SK-N-SH (cell line): Measurements from ENCODE around the gene C1RL. TPM values are rescaled to one million over a fixed set of nuclear protein-coding genes. Genes with fewer than 3 reads are reported as not detected.

Source experiments
- CTCF ChIA-PET: fragments of 300-600, 350-600 bp; formaldehyde crosslinking; extraction: SDS; loops from one replicate; lab custom pipeline; 2021; lab: Yijun Ruan, JAX
- POLR2A ChIA-PET: fragments of 350-600 bp; sonication (Branson Sonifier 250); formaldehyde crosslinking; extraction: SDS; loops from one replicate; lab custom pipeline; 2020; ENCODE audit warnings: antibody characterized with exemption, inconsistent platforms; lab: Yijun Ruan, JAX
- DNase-seq: peaks from one replicate; pipeline ENCODE4 v3.0.0; 2012
- H2AFZ ChIP-seq: fragments of 200-600 bp; sonication (generic); 2 replicates; pipeline ENCODE4 v1.8.1; 2016; ENCODE audit warnings: antibody characterized with exemption, mild to moderate bottlenecking, low read depth
- H3F3A ChIP-seq: fragments of 200-600 bp; sonication (generic); replicated peaks from 2 replicates; pipeline ENCODE3; 2016; ENCODE audit warnings: antibody characterized with exemption, mild to moderate bottlenecking; ENCODE audit not compliant: insufficient read depth
- H3K27ac ChIP-seq, 2 experiments: fragments of 200-500 bp in 1 of 2; fragments of 200-600 bp in 1 of 2; sonication (Bioruptor generic) in 1 of 2; sonication (generic), shearing (Covaris generic) in 1 of 2; 2 replicates each; pipeline versions ENCODE4 v1.5.1 to v1.6.1; 2014 to 2016; ENCODE audit warnings: low read depth in 2 of 2, inconsistent platforms in 1 of 2, low read length in 1 of 2, mild to moderate bottlenecking in 1 of 2, mixed read lengths in 1 of 2
- H3K27me3 ChIP-seq: fragments of 200-600 bp; sonication (generic), shearing (Covaris generic); 2 replicates; pipeline ENCODE4 v1.6.1; 2016; ENCODE audit warnings: mixed run types; ENCODE audit not compliant: insufficient read depth
- H3K36me3 ChIP-seq, 2 experiments: fragments of 200-500 bp in 1 of 2; fragments of 200-600 bp in 1 of 2; sonication (Bioruptor generic) in 1 of 2; sonication (generic) in 1 of 2; replicated peaks in 1 of 2; 2 replicates each; pipeline versions ENCODE3 to v1.5.1; 2014 to 2016; ENCODE audit warnings: low read length in 1 of 2, mild to moderate bottlenecking in 1 of 2; ENCODE audit not compliant: insufficient read depth in 2 of 2, control insufficient read depth in 1 of 2
- H3K4me1 ChIP-seq, 2 experiments: fragments of 200-500 bp in 1 of 2; fragments of 200-600 bp in 1 of 2; sonication (Bioruptor generic) in 1 of 2; sonication (generic), shearing (Covaris generic) in 1 of 2; 2 replicates each; pipeline versions ENCODE4 v1.5.1 to v1.6.1; 2014 to 2016; ENCODE audit warnings: low read depth in 1 of 2, low read length in 1 of 2, mixed run types in 1 of 2; ENCODE audit not compliant: insufficient read depth in 2 of 2, control insufficient read depth in 1 of 2
- H3K4me2 ChIP-seq: fragments of 200-600 bp; sonication (generic), shearing (Covaris generic); 2 replicates; pipeline ENCODE4 v1.6.1; 2017; ENCODE audit warnings: mixed run types
- H3K4me3 ChIP-seq, 2 experiments: fragments of 200-500 bp in 1 of 2; fragments of 200-600 bp in 1 of 2; sonication (Bioruptor generic) in 1 of 2; sonication (generic), shearing (Covaris generic) in 1 of 2; 2 replicates each; pipeline versions ENCODE4 v1.5.1 to v1.8.1; 2014 to 2016; ENCODE audit warnings: low read depth in 2 of 2, inconsistent platforms in 1 of 2, low read length in 1 of 2, mild to moderate bottlenecking in 1 of 2, mixed read lengths in 1 of 2, moderate library complexity in 1 of 2
- H3K79me2 ChIP-seq: fragments of 200-600 bp; sonication (generic); 2 replicates; pipeline ENCODE4 v1.8.1; 2017; ENCODE audit warnings: mild to moderate bottlenecking; ENCODE audit not compliant: insufficient read depth
- H3K9ac ChIP-seq: fragments of 200-600 bp; sonication (generic); 2 replicates; pipeline ENCODE4 v1.6.1; 2017; ENCODE audit warnings: mixed run types
- H3K9me2 ChIP-seq: fragments of 200-600 bp; sonication (generic); 2 replicates; pipeline ENCODE4 v1.6.1; 2017; ENCODE audit warnings: mixed run types
- H3K9me3 ChIP-seq: fragments of 200-600 bp; sonication (generic); 2 replicates; pipeline ENCODE4 v1.6.1; 2017; ENCODE audit warnings: mixed run types, mild to moderate bottlenecking, moderate library complexity
- H4K20me1 ChIP-seq: fragments of 200-600 bp; sonication (generic); 2 replicates; pipeline ENCODE4 v1.6.1; 2017; ENCODE audit warnings: mild to moderate bottlenecking, mixed run types; ENCODE audit not compliant: insufficient read depth
- TEAD4 ChIP-seq: IDR thresholded peaks from 2 replicates; pipeline ENCODE4 v1.4.0; 2012; ENCODE audit warnings: mild to moderate bottlenecking, borderline replicate concordance; ENCODE audit not compliant: insufficient read depth
- WGBS: methylation state at CpG from one replicate; pipeline ENCODE4 v1.1.6; 2017; ENCODE audit warnings: low lambda C conversion rate; 5-methylcytosine and 5-hydroxymethylcytosine counted together
- polyA plus RNA-seq, 3 experiments: library from polyadenylated mRNA; depleted of rRNA; stranded (reverse); fragments of >200 nt; gene quantifications; 2 replicates each; pipeline ENCODE4 v1.2.3, GENCODE V29; 2012
- small RNA-seq, 7 experiments: library from RNA; depleted of rRNA; stranded (forward); fragments of <200 nt; gene quantifications; one replicate each; pipeline ENCODE3, GENCODE V24; 2012
- TF ChIP-seq, protein P1 (sequence below): IDR thresholded peaks from 2 replicates; pipeline ENCODE4; 2012

C1RL gene
- polyA plus RNA-seq, 1 of the 3 experiments (the other 2 are of a cell fraction), result 8.3 TPM

DNA sequence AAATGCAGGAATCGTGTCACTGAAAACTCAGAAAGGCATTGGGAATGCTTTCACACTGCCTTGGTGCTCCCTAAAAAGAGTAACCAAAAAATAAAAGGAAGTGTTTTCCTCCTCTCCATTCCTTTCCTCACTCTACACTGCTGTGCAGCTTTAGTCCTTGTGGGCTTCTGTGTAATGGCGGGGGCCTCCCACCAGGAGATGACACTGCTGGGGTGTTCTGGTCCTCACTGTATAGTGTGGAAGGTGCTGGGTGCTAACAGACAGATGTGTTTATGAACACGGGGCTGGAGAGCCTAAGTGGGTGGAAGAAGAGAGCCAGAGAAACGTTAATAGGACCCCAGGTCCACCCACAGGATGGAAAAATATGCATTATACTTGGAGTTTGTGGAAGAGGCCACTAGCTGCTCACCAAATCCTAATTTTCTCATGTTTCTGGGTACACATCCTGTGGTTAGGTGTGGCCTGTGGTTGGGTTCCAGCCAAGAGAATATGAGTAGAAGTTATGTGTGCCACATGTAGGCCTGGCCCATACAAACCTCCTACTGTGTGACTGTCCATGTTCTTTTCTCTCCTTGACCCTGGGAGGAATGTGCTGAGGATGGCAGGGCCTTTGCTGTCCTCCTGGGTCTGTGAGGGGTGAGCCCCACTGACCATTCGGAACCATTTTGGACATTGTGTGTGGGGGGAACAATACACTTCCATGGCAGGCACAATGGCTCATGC is 62.5 kb downstream of the C1RL start (continued):
- TF ChIP-seq, protein P1, sequence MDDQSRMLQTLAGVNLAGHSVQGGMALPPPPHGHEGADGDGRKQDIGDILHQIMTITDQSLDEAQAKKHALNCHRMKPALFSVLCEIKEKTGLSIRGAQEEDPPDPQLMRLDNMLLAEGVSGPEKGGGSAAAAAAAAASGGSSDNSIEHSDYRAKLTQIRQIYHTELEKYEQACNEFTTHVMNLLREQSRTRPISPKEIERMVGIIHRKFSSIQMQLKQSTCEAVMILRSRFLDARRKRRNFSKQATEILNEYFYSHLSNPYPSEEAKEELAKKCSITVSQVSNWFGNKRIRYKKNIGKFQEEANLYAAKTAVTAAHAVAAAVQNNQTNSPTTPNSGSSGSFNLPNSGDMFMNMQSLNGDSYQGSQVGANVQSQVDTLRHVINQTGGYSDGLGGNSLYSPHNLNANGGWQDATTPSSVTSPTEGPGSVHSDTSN, result no peak

DNA sequence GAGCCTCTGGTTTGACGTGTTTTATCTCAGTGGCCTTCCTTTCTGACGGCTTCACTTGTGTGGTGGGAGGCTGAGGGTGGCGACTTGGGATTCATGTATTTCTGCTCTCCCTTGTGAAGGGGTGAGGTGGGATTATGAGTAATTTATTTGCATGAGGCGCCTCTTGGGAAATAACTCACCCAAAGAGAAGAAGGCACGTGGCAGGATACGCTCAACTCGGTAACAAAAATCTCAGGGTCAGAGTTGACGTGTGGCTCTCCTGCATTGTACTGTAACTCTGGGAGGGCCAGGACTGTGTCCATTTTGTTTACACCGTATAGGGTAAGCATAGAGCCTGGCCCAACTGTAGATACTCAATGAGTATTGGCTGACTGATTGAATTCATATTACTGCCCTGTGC is 63.1 kb downstream of the C1RL start:
- H3K4me3 ChIP-seq, result no peak overlapping the region
- H3K4me2 ChIP-seq, result no peak overlapping the region
- 85% methylated on average over 9 of the region's 9 CpGs for WGBS
- H3K27ac ChIP-seq, result no peak overlapping the region
- H3K9ac ChIP-seq, result no peak overlapping the region
- no peaks in the 10 kb centered on the region for H3K36me3 ChIP-seq
- H3K4me1 ChIP-seq, result no peaks in the 10 kb centered on the region
- no peaks in the 10 kb centered on the region for H3K79me2 ChIP-seq
- no peak for TF ChIP-seq TEAD4
- H3K9me3 ChIP-seq, result no peaks in the 10 kb centered on the region
- DNase-seq, result no peak
- H2AFZ ChIP-seq, result no peak overlapping the region
- ChIA-PET CTCF (no interaction called here), POLR2A (no interaction called here)
- no peaks in the 10 kb centered on the region for H3K9me2 ChIP-seq
- H3K27me3 ChIP-seq, result no peaks in the 10 kb centered on the region
- no peaks in the 10 kb centered on the region for H3F3A ChIP-seq
- H4K20me1 ChIP-seq, result no peaks in the 10 kb centered on the region

Small RNAs within 50 kb of the gene (small RNA-seq; reads per million reads assigned to genes)
- 0 to 0.21 (median 0) reads per million in 7 experiments for gene RNU6-485P

Other genes with a start within 250 kb of the C1RL start
- gene TPI1, start 241.7 kb downstream of the C1RL start, polyA plus RNA-seq (2012; rRNA removed), result 1,175 and 1,316 TPM in 2 replicates
- gene SPSB2, start 235.9 kb downstream of the C1RL start, polyA plus RNA-seq (2012; rRNA removed), result 16.9 and 19.6 TPM in 2 replicates
- 11.9 TPM in 2 replicates for gene LRRC23, start 204.4 kb downstream of the C1RL start, polyA plus RNA-seq (2012; rRNA removed)
- 50.6 and 56.9 TPM in 2 replicates for gene ENO2, start 194.6 kb downstream of the C1RL start, polyA plus RNA-seq (2012; rRNA removed)
- gene ATN1, start 181.3 kb downstream of the C1RL start, polyA plus RNA-seq (2012; rRNA removed), result 18.5 and 29.3 TPM in 2 replicates
- not detected in 2 replicates for gene RNU7-1, start 165.4 kb downstream of the C1RL start, polyA plus RNA-seq (2012; rRNA removed)
- gene C12orf57, start 165.2 kb downstream of the C1RL start, polyA plus RNA-seq (2012; rRNA removed), result 560 and 659 TPM in 2 replicates
- gene PTPN6, start 157.9 kb downstream of the C1RL start, polyA plus RNA-seq (2012; rRNA removed), result 0.12 and 0.18 TPM in 2 replicates
- 386 and 447 TPM in 2 replicates for gene PHB2, start 138.6 kb downstream of the C1RL start, polyA plus RNA-seq (2012; rRNA removed)
- gene EMG1, start 138.3 kb downstream of the C1RL start, polyA plus RNA-seq (2012; rRNA removed), result 77.4 and 82.8 TPM in 2 replicates
- gene LPCAT3, start 90.7 kb downstream of the C1RL start, polyA plus RNA-seq (2012; rRNA removed), result 23.8 and 29.2 TPM in 2 replicates
- gene C1S, start 48.5 kb downstream of the C1RL start, polyA plus RNA-seq (2012; rRNA removed), result 14.5 and 19.3 TPM in 2 replicates
- 18.7 and 20.1 TPM in 2 replicates for gene C1R, start 16.8 kb downstream of the C1RL start, polyA plus RNA-seq (2012; rRNA removed)
- gene RBP5, start 19.7 kb upstream of the C1RL start, polyA plus RNA-seq (2012; rRNA removed), result 0.06 and 0.12 TPM in 2 replicates
- gene CLSTN3, start 21.2 kb upstream of the C1RL start, polyA plus RNA-seq (2012; rRNA removed), result 12.7 and 12.9 TPM in 2 replicates
- gene PEX5, start 80.5 kb upstream of the C1RL start, polyA plus RNA-seq (2012; rRNA removed), result 21.6 and 22.6 TPM in 2 replicates
- not detected in 2 replicates for gene ACSM4, start 194.9 kb upstream of the C1RL start, polyA plus RNA-seq (2012; rRNA removed)